DMS 273 (cell line): ENCODE results near the gene BRD1.

ENCODE experiments used
- DNase-seq: peaks from one replicate; lab custom pipeline; 2025; ENCODE audit not compliant: unreplicated experiment; lab: John Stamatoyannopoulos, UW

The BRD1 gene

GRCh38 chr22:49754696-49755630 is 72.7 kb downstream of the BRD1 start:
- peak; percentile 25 for DNase-seq

GRCh38 chr22:49753961-49754695 is 73.5 kb downstream of the BRD1 start:
- DNase-seq, result no peak

GRCh38 chr22:49753276-49753890 is 74.3 kb downstream of the BRD1 start:
- no peak for DNase-seq

GRCh38 chr22:49752598-49753091 is 75.0 kb downstream of the BRD1 start:
- no peak for DNase-seq

- DNase-seq, result no peak
Measured at GRCh38 chr22:49751966-49752597, 75.6 kb downstream of the BRD1 start.

- no peak for DNase-seq
Measured at GRCh38 chr22:49751318-49751965, 76.2 kb downstream of the BRD1 start.

- DNase-seq, result no peak
Measured at GRCh38 chr22:49749885-49750510, 77.7 kb downstream of the BRD1 start.

GRCh38 chr22:49749227-49749626 is 78.4 kb downstream of the BRD1 start:
- no peak for DNase-seq

- DNase-seq, result no peak
Measured at GRCh38 chr22:49748514-49748913, 79.2 kb downstream of the BRD1 start.

GRCh38 chr22:49747716-49748115 is 80.0 kb downstream of the BRD1 start:
- DNase-seq, result no peak

GRCh38 chr22:49747130-49747529 is 80.5 kb downstream of the BRD1 start:
- DNase-seq, result no peak

- DNase-seq, result no peak
Measured at GRCh38 chr22:49746065-49746464, 81.6 kb downstream of the BRD1 start.

GRCh38 chr22:49740242-49740641 is 87.4 kb downstream of the BRD1 start:
- no peak for DNase-seq

- no peak for DNase-seq
Measured at GRCh38 chr22:49739138-49739537, 88.5 kb downstream of the BRD1 start.

- no peak for DNase-seq
Measured at GRCh38 chr22:49738566-49738965, 89.1 kb downstream of the BRD1 start.

GRCh38 chr22:49738006-49738405 is 89.7 kb downstream of the BRD1 start:
- no peak for DNase-seq

GRCh38 chr22:49737101-49737551 is 90.5 kb downstream of the BRD1 start:
- DNase-seq, result no peak

GRCh38 chr22:49736538-49736937 is 91.1 kb downstream of the BRD1 start:
- no peak for DNase-seq

GRCh38 chr22:49735901-49736421 is 91.7 kb downstream of the BRD1 start:
- DNase-seq, result no peak

- DNase-seq, result peak; percentile 6
Measured at GRCh38 chr22:49735411-49735900, 92.2 kb downstream of the BRD1 start.
